DMS114 treated with DMSO at 0.1 percent for 48 hours (cell line): Measurements from ENCODE around the gene GRIK4.

Experiments
- DNase-seq: peaks from one replicate; lab custom pipeline; 2025; ENCODE audit not compliant: unreplicated experiment; lab: John Stamatoyannopoulos, UW

Gene GRIK4

DNA sequence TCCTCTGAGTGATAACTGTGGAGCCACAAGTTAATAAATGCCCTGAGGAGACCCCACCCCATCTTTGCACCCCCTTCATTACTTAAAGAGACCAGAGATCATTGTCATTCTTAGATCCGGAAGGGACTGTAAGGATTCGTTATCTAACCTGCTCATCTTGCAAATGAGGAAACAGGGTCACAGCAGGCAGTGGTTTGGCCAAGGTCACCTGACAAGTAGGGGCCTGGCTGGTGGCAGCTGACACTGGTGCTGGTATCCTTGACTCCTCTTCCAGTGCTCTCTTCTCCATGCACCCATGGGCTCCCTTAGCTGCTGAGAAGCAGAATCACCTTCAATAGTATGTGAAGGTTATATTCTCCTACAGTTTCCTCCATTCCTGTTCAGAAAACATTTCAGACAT lies 151.6 kb downstream of the GRIK4 start:
- DNase-seq, result no peak

- no peak for DNase-seq
Measured at GRCh38 chr11:120666121-120666639, 154.6 kb downstream of the GRIK4 start.

DNA sequence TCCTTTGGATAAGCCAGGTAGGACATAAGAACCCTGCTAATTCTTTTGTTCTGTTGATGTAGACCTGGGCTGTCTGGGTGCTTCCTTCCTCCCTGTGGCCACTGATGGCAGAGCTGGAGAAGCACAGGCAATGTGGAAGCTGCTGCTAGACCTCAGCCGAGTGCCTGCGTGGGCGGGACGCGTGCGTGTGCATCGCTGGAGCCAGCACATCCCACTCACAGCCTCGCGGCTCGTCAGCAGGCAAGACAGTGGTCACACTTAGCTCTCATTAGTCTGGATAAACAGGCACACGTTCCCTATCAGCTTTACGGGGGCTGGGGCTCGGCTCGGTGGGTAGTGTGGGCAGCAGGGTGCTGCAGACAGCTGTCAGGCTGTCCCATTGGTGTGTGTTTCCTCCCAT lies 155.7 kb downstream of the GRIK4 start:
- no peak for DNase-seq

DNA sequence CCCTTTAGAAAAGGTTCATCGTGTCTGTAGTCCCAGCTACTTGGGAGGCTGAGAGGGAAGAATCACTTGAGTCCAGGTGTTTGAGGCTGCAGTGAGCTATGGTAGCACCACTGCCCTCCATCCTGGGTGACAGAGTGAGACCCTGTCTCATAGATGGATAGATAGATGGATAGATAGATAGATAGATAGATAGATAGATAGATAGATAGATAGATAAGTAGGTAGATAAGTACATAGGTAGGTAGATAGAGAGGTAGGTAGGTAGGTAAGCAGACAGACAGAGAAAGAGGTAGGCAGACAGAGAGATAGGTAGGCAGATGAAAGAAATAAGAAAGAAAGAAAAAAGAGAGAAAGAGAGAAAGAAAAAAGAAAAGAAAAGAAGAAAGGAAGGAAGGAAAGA lies 156.4 kb downstream of the GRIK4 start:
- DNase-seq, result no peak

DNA sequence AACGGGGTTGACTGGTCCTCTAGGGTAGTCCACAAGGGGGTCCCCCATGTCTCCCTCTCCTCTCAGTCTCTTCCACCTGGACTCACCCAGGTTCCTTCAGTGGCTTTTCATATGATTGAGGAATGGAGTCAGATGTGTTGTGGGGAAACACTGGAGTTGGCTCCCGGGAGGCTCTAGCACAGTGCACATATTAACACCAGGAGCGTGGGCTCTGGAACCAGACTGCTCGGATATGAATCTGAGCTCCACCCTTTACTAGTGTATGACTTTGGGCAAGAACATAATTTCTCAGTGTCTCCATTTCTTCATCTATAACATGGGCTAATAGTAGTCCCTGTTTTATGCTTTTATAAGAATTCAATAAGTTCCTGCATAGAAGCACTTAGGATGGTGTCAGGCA lies 157.0 kb downstream of the GRIK4 start:
- DNase-seq, result no peak

DNA sequence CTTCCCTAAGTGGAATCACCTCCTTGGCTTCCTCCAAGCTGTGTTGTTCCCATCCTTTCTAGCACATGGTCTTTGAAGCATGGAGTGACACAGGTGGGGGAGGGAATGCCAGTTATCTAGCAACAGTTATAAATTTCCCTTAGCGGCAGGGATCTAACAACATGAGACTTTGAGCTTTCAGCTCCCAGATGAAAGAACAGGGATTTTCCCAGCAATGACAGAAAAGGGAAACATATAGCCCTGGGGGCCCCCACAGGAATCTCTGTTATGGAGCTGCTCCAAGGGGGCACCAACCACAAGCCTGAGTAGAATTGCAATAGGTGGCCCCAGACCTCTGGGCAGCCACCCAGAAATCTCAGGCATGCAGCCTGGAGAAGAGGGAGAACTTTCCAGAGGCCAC lies 163.0 kb downstream of the GRIK4 start:
- DNase-seq, result no peak

- DNase-seq, result no peak
Measured at GRCh38 chr11:120675171-120675570, 163.6 kb downstream of the GRIK4 start.

DNA sequence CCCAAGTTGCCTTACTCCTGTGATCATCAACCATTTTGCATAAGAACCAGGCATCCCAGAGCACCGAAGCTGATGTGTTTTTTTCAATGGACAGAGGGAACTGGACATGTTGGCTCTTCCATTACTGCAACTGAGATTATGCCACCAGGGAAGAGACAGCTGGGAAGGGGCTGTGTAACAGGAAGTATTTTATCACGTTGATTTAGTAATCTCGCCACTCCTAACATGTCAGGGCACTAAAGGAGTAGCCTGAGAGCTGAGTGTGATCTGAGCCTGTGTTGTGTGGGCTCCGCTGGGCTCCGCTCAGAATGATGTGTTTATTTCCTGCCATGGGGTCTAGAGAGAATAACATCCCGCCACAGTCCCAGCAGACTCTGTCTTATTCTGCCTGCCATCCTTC lies 165.4 kb downstream of the GRIK4 start:
- DNase-seq, result no peak

- no peak for DNase-seq
Measured at GRCh38 chr11:120680322-120680721, 168.8 kb downstream of the GRIK4 start.

DNA sequence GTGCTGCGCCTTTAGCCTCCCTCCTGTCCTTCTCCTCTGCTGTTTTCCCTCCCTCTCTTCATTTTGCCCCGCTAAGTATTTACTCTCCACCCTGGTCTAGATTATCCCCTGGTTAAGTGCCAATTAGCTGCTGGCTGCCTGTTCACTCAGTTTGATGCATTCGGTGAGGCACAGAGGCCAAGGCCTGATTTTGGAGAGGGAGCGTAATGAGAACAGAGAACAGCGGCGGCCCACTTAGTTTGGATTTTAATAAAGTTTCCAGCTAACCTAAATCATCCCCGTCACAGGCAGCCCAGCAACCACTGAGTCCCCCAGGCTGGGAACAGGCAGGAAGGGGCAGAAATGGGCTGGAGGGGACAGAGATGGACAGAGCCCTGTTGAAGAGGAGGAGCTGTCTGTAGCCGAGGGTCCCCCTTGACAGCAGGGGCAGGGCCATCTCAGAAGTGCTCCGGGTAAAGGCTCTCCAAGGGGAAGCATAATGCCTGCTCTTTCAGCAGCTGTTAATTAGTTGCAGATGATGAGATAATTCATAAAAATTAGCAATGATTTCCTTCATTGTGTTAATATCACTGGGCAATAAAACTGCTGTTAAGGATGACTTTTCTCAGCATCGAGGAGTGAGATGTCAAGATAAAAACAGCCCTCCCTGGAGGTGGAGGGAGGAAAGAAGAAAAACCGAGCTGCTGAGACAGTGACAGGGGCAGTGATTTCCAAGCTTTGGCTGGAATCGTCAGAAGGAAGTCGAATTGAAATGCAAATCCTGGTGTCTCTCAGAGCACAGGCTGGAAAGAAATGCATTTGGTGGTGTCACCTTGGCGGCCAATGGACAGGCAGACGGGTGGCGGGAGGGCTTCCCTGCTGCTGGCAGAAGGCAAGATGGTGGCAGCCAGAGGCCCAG lies 170.1 kb downstream of the GRIK4 start:
- no peak for DNase-seq

DNA sequence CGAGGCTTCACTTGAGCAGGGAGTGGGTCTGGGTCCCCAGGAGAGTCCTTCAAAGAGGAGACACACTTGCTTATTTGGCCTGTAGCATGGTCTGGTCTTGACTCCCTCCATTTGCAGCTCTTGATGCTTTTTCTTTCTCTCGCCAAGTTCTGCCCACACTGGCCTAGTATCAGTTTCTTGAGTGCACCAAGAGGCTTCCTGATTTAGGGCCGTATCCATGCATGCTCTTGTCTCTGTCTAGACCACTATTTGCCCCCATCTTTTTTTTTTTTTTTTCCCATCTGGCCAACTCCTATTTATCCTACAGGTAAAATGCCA lies 170.7 kb downstream of the GRIK4 start:
- DNase-seq, result no peak

DNA sequence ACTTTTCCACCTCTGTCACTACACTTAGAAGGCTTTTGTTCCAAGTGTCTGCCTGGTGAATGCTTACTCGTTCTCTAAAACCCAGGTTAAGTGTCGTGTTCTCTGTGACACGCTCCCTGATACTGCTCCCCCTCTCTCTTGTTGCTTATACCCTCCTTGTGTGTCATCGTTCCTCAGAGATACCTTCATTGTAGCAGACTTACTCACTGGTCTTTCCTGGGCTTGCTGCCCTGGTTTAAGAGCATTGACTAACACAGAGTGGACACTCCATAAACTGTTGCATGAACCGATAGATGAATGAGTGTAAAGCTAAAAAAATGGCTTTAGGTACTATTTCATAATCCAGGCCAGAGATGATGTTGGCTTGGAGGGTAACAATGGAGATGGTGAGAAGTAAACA lies 171.3 kb downstream of the GRIK4 start:
- DNase-seq, result no peak

DNA sequence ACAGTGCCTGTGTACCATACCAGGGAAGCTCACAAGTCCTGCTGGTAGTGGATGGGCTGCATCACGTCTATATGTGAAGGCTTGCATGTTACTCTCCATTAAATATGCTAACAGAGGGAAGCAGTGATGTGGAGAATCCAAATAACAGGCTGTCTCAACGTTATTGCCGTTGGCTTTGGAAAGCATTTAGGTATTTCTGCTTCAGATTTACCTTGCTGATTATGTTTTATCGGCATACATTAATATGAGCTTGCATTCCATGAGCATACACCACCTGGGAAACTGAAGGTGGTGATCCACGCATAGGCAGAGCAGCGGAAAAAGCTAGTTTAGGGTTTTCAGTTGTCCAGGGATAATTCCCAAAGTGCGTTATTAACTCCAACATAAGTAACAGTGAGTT lies 175.0 kb downstream of the GRIK4 start:
- DNase-seq, result no peak

- DNase-seq, result no peak
Measured at GRCh38 chr11:120688163-120688562, 176.6 kb downstream of the GRIK4 start.

- no peak for DNase-seq
Measured at GRCh38 chr11:120689596-120690275, 178.2 kb downstream of the GRIK4 start.

DNA sequence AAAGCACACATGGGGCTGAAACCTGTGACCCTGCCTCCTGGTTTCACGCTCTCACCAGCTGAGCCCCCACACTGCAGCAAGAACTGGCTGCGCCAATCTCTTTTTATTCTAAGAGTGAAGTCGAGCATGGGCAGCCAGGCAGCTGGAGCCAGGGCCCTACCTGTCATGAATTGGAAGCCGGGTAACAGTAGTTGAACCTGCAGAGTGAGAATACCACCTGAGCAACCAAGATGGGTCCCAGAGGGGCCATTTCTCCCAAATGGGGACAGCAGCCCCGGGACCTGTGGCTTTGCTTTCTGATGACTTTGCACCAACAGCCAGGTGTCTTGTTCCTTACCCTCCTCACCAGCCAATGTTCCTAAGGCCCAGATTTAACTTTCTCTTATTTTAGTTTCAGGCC lies 178.9 kb downstream of the GRIK4 start:
- no peak for DNase-seq

- no peak for DNase-seq
Measured at GRCh38 chr11:120694726-120695125, 183.2 kb downstream of the GRIK4 start.

DNA sequence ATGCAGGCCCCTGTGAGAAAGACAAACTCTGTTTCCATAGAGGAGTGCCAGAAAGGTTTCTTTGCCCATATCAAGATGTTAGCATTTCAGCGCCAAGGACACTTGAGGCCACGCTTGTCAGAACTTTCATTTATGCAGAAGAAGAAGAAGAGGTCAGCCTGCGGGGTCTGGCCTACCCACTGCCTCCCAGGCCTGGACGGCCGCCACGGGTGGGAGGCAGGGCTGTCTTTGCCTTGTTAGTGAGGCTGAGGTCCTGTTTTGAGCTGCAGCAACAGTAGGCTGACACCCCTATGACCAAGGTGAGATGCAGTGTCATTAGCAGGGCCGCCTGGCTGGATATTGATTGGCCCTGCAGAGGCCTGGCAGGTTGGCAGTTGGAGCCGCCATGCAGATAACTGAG lies 183.9 kb downstream of the GRIK4 start:
- no peak for DNase-seq

DNA sequence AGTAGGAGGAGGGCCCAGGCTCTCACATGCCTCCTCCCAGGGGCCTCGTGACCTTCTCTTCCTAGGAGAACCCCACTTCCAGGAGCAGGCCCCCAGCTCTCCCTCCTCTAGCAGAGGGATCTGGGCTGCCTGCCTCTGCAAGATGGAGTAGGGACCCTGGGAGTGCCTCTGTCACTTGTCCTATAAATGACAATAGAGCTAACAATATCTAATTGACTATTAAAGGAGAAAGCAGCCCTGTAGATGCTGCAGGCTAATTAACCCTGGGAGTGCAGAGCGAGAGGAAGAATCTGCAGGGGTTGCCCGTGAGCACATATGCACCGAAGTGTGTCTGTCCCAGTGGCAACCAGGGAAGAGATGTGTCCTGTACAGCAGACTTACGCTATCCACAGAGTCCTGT lies 184.4 kb downstream of the GRIK4 start:
- DNase-seq, result no peak

GRCh38 chr11:120696597-120697218 lies 185.2 kb downstream of the GRIK4 start:
- no peak for DNase-seq

DNA sequence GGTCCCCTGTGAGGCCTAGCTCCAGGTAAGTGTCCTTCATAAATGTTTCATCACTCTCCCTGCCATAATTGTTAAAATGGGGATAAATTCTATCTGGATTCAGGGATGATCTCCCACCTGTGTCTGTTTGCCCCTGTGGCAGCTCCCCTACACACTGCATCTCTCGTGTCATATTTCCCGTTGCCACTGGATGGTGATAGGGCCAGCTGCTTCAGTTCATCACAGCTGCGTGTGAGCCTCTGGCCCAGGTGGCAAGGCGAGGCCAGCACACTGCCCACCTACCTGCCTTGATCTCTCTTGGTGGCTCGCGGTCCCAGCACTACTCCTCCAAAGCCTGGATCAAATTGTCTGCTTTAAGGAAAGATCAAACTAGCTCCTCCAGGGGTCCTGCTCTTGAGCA lies 187.4 kb downstream of the GRIK4 start:
- no peak for DNase-seq

- DNase-seq, result no peak
Measured at GRCh38 chr11:120702656-120703055, 191.1 kb downstream of the GRIK4 start.
